T-helper 1 cell treated with Interleukin-12 subunit alpha and Interleukin-12 subunit beta and Interleukin-4 antibody, amounts not matched to agents 30 ng/mL and 1 ng/mL, for 36 hours (primary cell): Measurements from ENCODE around the gene MTURN. TPM values are rescaled to one million over a fixed set of nuclear protein-coding genes. Genes with fewer than 3 reads are reported as not detected.
"Not testable (repeated sequence)": the region's sequence is repeated elsewhere in the genome, so short reads cannot be mapped to it uniquely, and the experiment has no call there.

Experiments used
- intact Hi-C: fragments of 100-400 bp; cut with micrococcal nuclease; formaldehyde crosslinking; loops from one replicate; pipeline ENCODE4 v1.15.1; 2024
- total RNA-seq: library from RNA; stranded (reverse); gene quantifications from 2 replicates; pipeline ENCODE4 v1.2.3, GENCODE V29; 2022

MTURN gene
- 1.1 and 1.5 TPM in 2 replicates for total RNA-seq

DNA sequence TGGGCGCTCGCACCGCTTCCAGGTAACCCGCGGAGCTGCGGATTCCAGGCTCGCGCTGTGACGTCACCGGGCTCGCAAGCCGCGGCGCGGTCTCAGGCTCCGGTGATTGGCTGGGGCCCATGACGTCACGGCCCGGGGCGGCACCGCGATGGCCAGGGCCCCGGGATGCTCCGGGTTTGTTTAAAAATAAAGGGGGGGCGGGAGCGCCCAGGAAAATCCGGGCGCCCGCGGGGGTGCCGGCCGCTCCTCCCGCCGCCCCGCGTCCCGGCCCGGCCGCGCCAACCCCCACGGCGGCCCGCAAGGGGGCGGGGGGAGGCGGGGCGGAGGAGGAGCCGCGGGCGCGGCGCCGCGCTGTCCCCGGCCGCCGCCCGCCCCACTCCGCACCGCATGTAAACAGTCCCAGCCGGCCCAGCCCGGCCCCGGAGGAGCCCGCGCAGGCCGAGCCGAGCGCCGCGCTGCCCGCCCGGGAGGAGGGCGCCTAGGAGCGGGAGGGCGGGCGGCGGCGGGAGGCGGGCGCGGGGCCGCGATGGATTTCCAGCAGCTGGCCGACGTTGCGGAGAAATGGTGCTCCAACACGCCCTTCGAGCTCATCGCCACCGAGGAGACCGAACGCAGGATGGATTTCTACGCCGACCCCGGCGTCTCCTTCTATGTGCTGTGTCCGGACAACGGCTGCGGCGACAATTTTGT is at the start of gene MTURN:
Gene MTURN (plus strand): TSS at position 376 of the 690 bp plus-strand sequence. CDS start 151 bp downstream, at position 527.
- intact Hi-C loops = loop anchor here (1.0 to 10.0 kb wide), 9 partner anchors 14 to 460 kb away; partner anchors contain the start of genes FKBP14, GARS1, GGCT and ZNRF2

DNA sequence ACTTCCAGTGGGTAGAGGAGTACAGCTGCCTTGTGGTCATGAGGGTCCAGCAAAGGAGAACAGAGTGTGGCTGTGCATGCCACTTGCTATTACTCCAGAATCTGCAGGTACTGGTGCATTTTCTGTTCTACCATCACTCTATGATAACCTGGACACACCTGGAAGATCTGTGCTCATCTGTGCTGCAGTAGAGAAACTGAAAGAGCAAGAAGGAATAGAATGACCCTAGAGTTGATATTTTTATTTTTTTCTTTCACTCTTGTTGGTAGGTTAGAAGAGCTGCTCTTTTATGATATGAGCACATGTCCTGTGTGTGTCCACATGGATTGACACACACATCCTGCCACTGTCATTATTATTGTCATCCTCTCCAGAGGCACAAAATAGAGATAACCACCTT is 48.3 kb upstream of the MTURN start:
- intact Hi-C loops = no loop called here

DNA sequence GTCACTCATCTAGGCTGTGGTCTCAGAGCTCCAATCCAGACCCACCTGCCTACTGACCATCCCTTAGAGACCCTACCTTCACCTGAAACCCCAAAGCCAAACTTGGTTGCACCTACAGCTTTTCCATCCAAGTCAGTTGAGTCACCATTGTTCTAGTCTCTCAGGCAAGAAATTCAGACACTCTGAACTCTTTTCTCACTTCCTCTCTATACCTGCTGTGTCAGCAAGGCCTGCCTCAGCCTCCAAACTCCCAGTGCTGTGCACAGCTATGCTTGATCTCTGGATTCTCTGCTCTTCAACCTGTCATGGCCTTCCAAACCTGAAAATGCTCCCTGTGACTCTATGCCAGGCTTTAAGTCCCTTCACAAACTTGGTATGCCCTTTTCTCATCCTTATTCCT is 47.4 kb upstream of the MTURN start:
- intact Hi-C loops = no loop called here

DNA sequence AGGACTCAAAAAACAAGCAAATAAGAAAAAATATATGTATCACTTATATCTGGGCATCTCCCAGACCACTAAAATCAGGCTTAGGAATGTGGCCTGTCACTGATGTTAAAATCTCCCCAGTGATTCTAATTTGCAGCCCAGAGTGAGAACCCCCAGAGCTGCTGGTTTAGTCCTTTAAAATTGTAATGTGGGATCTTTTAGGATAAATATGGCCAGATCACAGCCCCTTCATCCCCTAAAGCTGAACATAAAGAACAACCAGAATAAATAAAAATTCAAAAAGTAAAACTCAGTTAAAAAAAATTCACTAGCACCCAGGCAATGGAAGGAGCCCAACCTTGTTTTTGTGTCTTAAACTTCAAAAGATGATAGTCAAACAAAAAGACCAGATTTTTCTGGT is 46.4 kb upstream of the MTURN start:
- intact Hi-C loops = no loop called here

DNA sequence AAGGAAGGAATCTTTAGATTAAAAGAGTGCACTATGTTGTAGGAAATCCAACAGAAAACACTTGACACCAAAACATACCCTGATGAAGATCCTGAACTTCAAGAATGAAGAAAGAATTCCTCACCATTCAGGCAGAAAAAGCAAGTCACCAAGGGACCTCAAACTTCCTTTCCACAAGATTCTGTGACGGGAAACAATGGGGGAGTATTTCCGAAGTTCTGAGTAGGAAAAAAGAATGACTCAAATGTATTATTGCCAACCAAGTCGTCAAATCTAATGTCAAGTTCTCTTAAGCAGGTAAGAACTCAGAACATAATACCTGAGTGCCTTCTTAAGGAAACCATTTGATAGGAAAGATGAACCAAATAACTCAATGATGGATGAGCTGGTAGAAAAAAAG is 44.7 kb upstream of the MTURN start:
- intact Hi-C loops = no loop called here

DNA sequence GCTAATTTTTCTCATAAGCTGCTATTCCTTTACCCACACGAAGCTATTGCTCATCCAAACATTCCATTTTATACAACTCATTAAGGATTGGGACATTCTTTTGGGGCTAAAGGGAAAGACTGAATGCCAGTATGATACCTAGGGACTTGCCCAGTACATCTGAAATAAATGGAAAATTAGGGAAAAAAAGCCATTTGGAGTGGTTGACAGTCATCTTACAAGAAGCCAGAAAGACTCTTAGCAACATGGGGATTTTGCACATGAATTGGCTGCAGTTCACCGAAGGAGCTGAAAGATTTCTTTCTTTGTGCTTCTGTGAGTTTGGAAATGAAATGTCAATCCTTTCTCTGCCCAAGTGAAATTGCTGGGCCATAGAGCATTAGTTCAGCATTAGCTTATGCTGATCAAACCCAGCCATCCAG is 43.3 kb upstream of the MTURN start:
- intact Hi-C loops = no loop called here

DNA sequence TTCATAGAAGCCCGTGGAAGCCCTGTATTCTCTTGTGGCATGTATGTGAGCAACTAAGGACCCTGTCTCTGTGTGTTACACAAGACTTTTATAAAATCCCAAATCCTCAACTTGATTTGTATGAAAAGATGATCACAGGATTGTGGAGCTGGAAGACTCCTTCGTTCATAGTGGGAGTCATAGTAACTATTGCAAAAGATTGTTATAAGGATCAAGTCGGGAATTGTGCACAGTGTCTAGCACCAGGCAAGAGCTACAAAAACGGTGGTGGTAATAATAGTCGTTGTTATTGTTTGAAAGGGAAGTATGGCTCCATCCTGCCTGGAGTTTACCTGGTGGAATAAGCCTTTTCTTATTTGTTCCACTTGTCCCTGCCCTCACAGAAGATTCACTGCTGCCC is 42.8 kb upstream of the MTURN start:
- intact Hi-C loops = no loop called here

DNA sequence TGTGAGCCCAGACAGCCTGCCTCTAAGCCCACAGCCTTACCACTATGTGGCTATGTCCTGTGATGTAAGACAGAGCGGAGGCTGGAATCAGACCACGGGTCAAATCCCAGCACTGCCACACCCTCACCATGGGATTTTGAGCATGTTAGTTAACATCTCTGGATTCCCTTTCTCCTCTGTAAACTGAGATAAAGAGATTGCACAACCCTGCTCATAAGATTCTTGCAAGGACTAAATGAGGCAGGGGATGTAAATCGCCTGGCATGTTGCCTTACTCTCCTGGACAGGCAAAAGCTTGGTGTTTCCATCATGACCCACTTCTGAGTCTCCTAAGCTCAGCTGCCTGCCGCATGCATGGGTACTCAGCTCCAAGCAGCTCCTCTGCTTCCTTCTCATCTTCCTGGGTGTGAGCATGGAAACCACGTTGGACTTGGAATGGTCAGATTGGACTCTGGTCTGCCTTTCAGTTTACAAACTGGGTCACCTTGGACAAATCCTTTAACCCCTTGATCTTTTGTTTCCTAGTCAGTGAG is 41.3 kb upstream of the MTURN start:
- intact Hi-C loops = no loop called here

DNA sequence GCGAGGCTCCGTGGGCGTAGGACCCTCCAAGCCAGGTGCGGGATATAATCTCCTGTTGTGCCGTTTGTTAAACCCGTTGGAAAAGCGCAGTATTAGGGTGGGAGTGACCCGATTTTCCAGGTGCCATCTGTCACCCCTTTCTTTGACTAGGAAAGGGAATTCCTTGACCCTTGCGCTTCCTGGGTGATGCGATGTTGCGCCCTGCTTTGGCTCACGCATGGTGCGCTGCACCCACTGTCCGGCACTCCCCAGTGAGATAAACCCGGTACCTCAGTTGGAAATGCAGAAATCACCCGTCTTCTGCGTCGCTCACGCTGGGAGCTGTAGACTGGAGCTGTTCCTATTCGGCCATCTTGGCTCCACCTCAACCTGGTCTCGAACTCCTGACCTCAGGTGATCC is 36.2 kb upstream of the MTURN start:
- intact Hi-C loops = not testable (repeated sequence)

DNA sequence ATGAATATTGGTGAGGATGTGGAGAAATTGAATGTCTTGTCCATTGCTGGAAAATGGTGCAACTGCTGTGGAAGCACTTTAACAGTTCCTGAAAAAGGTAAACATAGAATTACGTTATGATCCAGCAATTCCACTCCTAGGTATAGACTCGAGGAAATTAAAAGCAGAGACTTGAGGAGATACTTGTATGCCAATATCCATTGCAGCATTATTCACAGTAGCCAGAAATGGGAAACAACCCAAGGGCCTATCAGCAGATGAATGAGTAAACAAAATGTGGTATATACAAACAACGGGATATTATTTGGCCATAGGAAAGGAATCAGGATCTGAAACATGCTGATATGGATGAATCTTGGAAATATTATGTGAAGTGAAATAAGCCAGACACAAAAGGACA is 32.5 kb upstream of the MTURN start:
- intact Hi-C loops = no loop called here

DNA sequence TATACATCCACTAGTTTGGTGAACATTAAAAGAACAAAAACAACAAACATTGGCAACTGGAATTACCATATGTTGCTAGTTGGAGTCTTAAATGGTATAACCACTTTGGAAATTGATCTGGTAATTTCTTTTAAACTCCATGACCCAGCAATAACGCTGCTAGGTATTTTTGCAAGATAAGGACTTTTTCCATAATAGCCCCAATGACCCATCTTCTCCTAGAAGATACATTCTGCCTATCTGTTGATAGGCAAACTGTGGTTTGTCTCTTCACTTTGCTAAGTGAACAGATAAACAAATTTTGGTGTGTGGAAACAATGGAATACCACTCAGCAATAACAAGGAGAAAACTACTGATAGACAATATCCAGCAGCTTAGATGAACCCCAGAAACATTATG is 30.6 kb upstream of the MTURN start:
- intact Hi-C loops = no loop called here

DNA sequence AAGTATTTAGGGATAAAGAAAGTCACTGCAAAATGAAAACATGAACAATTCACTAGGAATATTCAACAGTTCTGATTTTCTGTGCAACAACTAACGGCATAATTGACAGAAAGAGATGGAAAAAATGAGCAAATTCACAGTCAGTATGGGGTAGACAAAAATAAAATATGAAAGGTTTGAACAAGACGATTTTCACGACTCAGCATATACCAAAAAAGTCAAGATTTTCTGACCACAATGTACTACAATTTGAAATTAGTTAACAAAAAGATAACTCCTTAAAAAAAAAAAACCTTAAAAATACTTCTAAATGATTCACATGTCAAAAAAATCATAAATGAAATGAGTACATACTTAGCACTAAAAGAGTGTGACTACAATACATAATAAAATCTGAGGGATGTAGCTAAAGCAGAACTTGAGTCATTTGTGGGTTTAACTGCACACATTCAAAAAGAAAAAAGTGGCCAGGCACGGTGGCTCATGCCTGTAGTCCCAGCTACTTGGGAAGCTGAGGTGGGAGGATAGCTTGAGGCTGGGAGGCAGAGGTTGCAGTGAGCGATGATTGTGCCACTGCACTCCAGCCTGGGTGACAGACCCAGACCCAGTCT is 22.6 kb upstream of the MTURN start:
- intact Hi-C loops = no loop called here

DNA sequence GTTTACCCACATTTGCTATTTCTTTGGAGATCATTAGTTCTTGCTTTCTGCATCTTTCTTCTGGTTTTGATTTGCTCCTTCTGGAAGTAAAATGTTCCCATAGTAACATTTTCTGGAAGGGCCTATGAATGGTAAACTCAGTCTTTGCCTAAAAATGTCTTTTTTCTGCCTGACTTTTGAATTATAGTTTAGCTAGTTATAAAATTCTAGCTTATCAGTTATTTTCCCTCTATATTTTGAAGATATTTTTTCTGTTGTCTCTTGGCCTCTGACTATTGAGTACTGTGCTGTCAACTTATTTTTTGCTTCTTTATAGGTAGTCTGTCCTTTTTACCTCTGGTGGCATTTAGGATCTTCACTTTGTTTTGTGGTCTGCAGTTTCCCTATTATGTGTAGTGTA is 21.6 kb upstream of the MTURN start:
- intact Hi-C loops = no loop called here

DNA sequence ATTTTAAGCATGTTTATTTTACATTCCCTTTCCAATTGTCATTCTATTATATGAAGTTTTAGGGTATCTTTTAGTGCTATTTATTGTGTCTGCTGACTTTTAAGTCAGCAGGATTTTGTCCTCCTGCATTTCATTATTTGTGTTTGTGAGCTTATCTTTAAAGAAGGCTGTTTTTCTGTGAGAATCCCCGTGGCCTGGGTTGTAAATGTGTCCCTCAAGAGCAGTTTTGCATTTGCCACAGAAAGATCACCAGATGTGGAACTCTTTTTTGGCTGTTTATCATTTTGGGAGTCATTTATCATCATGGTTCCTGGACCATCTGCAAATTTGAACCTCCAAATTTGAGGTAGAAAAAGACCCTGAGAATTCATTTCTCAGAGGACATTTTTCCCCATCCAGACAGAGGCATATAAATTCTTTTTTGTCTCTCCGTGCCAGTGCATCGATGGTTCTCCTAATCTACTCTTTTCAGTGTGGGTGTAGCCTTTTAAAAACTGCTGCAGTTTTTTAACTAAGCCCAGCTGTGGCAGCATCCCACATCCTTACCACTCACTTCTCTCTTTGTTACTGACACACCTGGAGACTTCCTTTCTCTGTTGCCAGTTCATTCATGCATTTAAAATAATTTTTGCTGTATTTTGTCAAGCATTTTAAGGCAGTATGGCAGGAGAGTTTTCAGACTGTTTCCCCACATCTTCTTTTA is 20.1 kb upstream of the MTURN start:
- intact Hi-C loops = no loop called here

DNA sequence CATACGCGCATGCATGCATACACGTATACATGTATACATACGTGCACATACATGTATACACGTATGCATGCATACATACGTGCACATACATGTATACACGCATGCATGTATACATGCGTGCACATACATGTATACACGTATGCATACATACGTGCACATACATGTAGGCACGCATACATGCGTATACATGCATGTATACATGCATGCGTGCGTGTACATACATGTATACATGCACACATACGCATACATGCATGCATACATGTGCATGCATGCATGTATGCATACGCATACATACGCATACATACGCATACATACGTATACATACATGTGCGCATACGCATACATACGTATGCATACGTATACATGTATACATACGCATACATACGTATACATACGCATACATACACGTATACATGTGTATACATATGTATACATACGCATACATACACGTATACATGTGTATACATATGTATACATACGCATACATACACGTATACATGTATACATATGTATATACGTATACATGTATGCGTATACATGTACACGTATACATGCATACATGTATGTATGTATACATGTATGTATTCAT is 19.0 kb upstream of the MTURN start:
- intact Hi-C loops = no loop called here

DNA sequence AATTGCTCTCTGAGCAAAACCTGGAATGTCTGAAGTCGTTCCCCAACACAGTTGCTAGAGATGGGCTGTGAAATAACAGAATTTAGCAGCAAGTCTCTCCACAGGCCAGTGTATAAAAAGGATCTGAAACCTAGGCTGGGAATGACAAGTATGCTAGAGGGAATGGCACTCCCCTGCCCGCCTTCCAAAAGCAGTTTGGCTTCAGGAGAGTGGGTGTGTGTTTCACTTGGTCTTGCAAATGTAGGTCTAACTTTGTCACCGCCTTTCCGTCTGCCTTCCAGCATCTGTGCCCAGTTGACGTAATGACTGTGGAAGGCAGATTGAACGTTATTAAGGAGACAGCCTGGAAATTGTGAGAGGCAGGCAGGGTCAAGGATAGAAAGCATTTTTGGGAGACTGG is 18.0 kb upstream of the MTURN start:
- intact Hi-C loops = no loop called here

DNA sequence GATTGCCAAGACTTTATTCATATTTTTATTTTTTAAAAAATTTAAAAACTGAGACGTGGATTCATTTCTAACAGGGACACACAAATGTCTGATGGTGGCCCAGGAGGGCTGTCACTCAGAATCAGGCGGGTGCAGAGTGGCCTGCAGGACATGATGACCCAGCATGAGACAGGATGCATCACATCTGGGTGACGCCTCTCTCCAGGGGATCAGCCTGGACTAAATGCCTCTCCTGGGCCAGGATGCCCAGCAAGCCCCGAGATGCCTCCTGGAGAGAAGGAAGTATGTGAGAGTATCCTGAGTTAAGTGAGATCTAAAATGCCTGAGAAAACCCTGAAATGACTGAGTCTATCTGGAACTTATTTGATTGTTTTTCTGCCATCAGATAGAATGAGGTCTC is 16.9 kb upstream of the MTURN start:
- intact Hi-C loops = no loop called here

DNA sequence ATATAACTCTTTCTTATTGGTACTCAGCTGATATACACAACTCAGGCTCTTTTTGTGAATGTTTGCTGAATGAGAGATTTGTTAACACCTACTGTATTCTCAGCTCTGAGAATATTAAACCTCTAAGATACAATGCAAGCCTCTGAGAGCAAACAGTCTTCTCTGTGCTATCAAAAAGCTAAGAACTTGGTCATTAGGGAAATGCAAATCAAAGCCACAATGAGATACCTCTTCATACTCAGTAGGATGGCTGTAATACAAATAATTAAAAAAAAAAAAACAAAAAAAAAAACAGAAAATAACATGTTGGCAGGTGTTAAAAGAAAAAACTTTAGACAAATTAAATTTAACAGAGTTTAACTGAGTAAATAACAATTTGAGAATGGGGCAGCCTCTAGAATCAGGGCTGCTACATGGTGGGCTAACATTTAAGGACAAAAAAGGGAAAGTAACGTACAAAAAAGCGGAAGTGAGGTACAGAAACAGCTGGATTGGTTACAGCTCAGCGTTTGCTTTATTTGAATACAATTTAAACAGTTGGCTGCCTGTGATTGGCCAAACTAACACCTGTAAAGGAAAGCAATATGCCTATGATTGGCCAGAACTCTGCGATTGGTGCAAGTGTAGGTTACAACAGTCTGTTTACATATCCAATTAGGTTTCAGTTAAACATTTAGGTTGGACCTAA is 14.8 kb upstream of the MTURN start:
- intact Hi-C loops = no loop called here

DNA sequence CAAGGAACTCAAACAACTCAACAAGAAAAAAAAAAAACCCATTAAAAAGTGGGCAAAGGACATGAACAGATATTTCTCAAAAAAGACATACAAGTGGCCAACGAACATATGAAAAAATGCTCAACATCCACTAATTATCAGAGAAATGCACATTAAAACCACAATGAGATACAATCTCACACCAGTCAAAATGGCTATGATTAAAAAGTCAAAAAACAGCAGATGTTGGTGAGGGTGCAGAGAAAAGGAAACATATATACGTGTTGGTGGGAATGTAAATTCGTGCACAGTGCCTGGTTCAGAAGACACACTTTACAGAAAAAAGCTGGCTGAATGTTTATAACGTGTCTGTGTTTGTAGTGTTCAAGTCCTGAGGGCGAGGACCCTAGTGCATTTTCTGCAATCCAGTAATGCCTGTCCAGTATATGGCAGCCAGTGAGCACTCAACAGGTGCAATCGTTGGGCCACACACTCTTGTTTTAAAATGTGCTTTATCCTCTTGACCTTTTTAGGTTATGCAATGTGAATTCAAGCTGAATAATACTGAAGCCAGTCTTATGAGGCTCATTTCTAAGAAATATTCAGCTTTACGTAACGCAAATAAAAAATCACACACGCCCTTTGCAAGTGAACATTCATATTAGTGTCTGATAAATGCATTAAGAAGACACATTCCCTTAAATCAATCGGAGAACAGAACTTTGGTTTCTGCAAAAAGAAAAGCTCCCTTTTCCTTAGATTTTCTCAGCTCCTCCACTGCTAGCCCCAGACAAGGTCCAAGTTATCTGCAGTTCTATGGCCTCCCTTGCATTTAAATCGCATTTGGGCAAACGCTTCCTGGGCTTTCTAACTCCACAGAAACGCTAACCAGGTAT is 813 bp upstream of the MTURN start:
- intact Hi-C loops = loop anchor here (1.0 to 10.0 kb wide), 8 partner anchors 15 to 460 kb away; partner anchors contain the start of genes FKBP14, GARS1, GGCT and ZNRF2
